ENCODE data around the gene C1QTNF4. TPM values are rescaled to one million over a fixed set of nuclear protein-coding genes. Genes with fewer than 3 reads are reported as not detected.

Gene C1QTNF4
- total and polyA plus RNA-seq, 8 donors: 0.68 to 8.4 (median 1.3) TPM; not detected in 1

DNA sequence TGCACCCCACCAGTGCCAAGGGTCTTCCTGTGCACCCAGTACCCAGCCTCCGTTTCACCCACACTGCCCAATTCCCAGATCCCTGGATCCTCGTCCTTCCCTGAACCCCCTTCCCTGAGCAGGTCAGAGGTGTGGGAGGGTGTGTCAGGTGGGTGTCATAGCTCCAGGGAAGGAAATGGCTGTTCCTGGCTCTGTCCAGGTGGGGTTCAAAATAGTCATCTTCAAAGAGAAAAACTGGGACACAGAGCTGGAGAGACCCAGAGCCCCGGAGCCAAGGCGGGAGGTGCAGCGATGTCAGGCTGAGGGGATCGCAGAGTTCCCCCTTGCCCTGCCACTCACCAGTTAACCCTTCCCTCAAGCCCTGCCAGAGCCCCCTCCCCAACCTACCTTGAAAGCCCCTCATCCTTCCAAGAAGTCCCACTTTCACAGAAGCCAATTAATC, 698 bp downstream of the C1QTNF4 start:
- TF ChIP-seq CTCF (IDR thresholded peaks at IDR 0.05) (no peak), EP300 (IDR thresholded peaks at IDR 0.05) (no peak), POLR2A (IDR thresholded peaks at IDR 0.05) (no peak)
- Histone ChIP-seq H3K27me3 (peaks cover 3 to 76% (median 37%) of the 10 kb centered on the region in 3 donors), H3K4me3 (peak overlapping the region in 2 of 4 donors; percentile 33 to 46), H3K27ac (no peak overlapping the region), H3K4me1 (peaks cover 13 to 26% (median 21%) of the 10 kb centered on the region in 4 donors), H3K36me3 (no peaks in the 10 kb centered on the region), H3K9me3 (no peaks in the 10 kb centered on the region)
- intact Hi-C loops (cut with DNase I; ENCODE audit: low total_unique reads): no loop called here
- no peak for DNase-seq
- WGBS, 5 donors: 6 to 11% (median 8%) methylated on average over 6 of the region's 6 CpGs

- Histone ChIP-seq H3K27ac (no peak overlapping the region), H3K4me3 (no peak overlapping the region), H3K36me3 (no peaks in the 10 kb centered on the region), H3K4me1 (peaks cover 13 to 26% (median 21%) of the 10 kb centered on the region in 4 donors), H3K27me3 (peaks cover 3 to 76% (median 37%) of the 10 kb centered on the region in 3 donors), H3K9me3 (no peaks in the 10 kb centered on the region)
- TF ChIP-seq POLR2AphosphoS5 (IDR thresholded peaks at IDR 0.05) (no peak), EP300 (IDR thresholded peaks at IDR 0.05) (no peak), POLR2A (IDR thresholded peaks at IDR 0.05) (no peak), CTCF (IDR thresholded peaks at IDR 0.05) (no peak)
- WGBS, 5 donors: 68 to 82% (median 69%) methylated on average over 2 of the region's 2 CpGs
- intact Hi-C loops (cut with DNase I; ENCODE audit: low total_unique reads): no loop called here
- no peak for DNase-seq
Observed at GRCh38 chr11:47592970-47593369, 1.2 kb downstream of the C1QTNF4 start.

- WGBS, 5 donors: 58 to 75% (median 65%) methylated on average over 4 of the region's 4 CpGs
- peaks cover 13 to 26% (median 21%) of the 10 kb centered on the region in 4 donors for H3K4me1 ChIP-seq
- DNase-seq: no peak
- no peaks in the 10 kb centered on the region for H3K36me3 ChIP-seq
- peaks cover 3 to 76% (median 37%) of the 10 kb centered on the region in 3 donors for H3K27me3 ChIP-seq
- no peak overlapping the region for H3K4me3 ChIP-seq
- no peak overlapping the region for H3K27ac ChIP-seq
- intact Hi-C loops (cut with DNase I; ENCODE audit: low total_unique reads): no loop called here
- no peaks in the 10 kb centered on the region for H3K9me3 ChIP-seq
- TF ChIP-seq EP300 (IDR thresholded peaks at IDR 0.05) (no peak), POLR2A (IDR thresholded peaks at IDR 0.05) (no peak)
Observed at GRCh38 chr11:47592251-47592650, 2.0 kb downstream of the C1QTNF4 start.

- TF ChIP-seq EP300 (IDR thresholded peaks at IDR 0.05) (no peak), CTCF (IDR thresholded peaks at IDR 0.05) (no peak), POLR2AphosphoS5 (IDR thresholded peaks at IDR 0.05) (no peak), POLR2A (IDR thresholded peaks at IDR 0.05) (no peak)
- no peak overlapping the region for H3K27ac ChIP-seq
- H3K4me3 ChIP-seq: no peak overlapping the region
- no peaks in the 10 kb centered on the region for H3K9me3 ChIP-seq
- peaks cover 0 to 1% (median 0%) of the 10 kb centered on the region in 4 donors for H3K36me3 ChIP-seq
- intact Hi-C loops (cut with DNase I; ENCODE audit: low total_unique reads): no loop called here
- peaks cover 13 to 26% (median 21%) of the 10 kb centered on the region in 4 donors for H3K4me1 ChIP-seq
- peak in 1 of 2 donors; percentile 42 for DNase-seq
- peaks cover 3 to 76% (median 37%) of the 10 kb centered on the region in 3 donors for H3K27me3 ChIP-seq
- WGBS, 5 donors: 37 to 62% (median 43%) methylated on average over 7 of the region's 7 CpGs
Observed at GRCh38 chr11:47591764-47592163, 2.4 kb downstream of the C1QTNF4 start.
